Measurements from ENCODE around the gene MT1G.

DNA sequence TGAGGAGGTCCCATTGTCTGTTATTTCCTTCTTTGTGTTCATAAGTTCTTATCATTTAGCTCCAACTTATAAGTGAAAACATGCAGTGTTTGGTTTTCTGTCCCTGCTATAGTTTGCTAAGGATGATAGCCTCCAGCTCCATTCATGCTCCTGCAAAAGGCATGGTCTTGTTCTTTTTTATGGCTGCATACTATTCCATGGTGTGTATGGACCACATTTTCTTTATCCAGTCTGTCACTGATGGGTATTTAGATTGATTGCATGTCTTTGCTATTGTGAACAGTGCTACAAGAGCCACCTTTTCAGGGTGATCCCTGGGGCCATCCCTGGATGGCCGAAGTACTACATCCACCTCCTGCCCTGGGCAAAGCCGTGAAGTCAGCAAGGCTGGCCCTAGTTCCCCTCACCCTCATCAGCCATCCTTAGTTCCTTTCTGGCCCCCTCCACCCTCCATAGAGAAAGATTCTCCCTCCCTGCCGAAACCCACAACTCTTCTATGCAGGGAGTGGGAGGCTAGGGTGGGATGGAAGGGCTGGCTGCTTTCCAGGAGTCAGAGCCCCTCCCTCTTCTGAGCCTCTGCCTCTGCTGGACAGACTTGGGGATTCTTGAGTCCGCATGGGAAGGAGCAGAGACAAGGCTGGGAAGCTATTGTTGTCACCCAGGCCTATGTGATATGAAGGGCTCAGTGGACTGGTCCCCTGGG lies 22.7 kb upstream of the MT1G start:
- TF ChIP-seq POLR2A (IDR thresholded peaks at IDR 0.05), result no peak
- TF ChIP-seq, protein P1, sequence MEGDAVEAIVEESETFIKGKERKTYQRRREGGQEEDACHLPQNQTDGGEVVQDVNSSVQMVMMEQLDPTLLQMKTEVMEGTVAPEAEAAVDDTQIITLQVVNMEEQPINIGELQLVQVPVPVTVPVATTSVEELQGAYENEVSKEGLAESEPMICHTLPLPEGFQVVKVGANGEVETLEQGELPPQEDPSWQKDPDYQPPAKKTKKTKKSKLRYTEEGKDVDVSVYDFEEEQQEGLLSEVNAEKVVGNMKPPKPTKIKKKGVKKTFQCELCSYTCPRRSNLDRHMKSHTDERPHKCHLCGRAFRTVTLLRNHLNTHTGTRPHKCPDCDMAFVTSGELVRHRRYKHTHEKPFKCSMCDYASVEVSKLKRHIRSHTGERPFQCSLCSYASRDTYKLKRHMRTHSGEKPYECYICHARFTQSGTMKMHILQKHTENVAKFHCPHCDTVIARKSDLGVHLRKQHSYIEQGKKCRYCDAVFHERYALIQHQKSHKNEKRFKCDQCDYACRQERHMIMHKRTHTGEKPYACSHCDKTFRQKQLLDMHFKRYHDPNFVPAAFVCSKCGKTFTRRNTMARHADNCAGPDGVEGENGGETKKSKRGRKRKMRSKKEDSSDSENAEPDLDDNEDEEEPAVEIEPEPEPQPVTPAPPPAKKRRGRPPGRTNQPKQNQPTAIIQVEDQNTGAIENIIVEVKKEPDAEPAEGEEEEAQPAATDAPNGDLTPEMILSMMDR (IDR thresholded peaks at IDR 0.05), result no peak
- TF ChIP-seq EP300 (IDR thresholded peaks at IDR 0.05), result no peak
